Adrenal gland (tissue), 5 donors: Measurements from ENCODE around the gene TET1.

Experiments used
- CTCF ChIP-seq, 6 experiments: fragments of 450-650 bp in 4 of 6; fragments of 200-600 bp in 2 of 6; sonication (generic) in 1 of 6; IDR thresholded peaks; 1 replicate in 5 of 6; 2 replicates in 1 of 6; pipeline versions ENCODE4 v1.5.1 to v1.8.0; 2016 to 2021; ENCODE audit warnings: antibody characterized with exemption in 6 of 6, mild to moderate bottlenecking in 2 of 6, moderate library complexity in 1 of 6
- POLR2A ChIP-seq, 2 donors: fragments of 450-650 bp; IDR thresholded peaks; one replicate each; pipeline ENCODE4 v1.6.1; 2017; ENCODE audit warnings: antibody characterized with exemption in 2 of 2, mild to moderate bottlenecking in 2 of 2, moderate library complexity in 1 of 2
- donor health status: DM: no; HTN: no; CAD: no.

GRCh38 chr10:68636335-68636734 is 76.2 kb downstream of the TET1 start:
- TF ChIP-seq CTCF (IDR thresholded peaks at IDR 0.05): no peak
- TF ChIP-seq POLR2A (IDR thresholded peaks at IDR 0.05): no peak
